Mucosa of stomach (tissue), 1 donor: ENCODE results near the gene DVL3.
"Not testable (repeated sequence)": the region's sequence is repeated elsewhere in the genome, so short reads cannot be mapped to it uniquely, and the experiment has no call there.

ENCODE experiments used
- H3K27me3 ChIP-seq: one replicate; pipeline ENCODE4 v1.7.0; 2013; ENCODE audit warnings: mild to moderate bottlenecking, low read length; ENCODE audit not compliant: control insufficient read depth, insufficient read depth
- H3K36me3 ChIP-seq: one replicate; pipeline ENCODE4 v1.7.0; 2013; ENCODE audit warnings: low read length; ENCODE audit not compliant: control insufficient read depth, insufficient read depth
- H3K4me1 ChIP-seq: one replicate; pipeline ENCODE4 v1.7.0; 2013; ENCODE audit warnings: mild to moderate bottlenecking, low read length; ENCODE audit not compliant: control insufficient read depth, insufficient read depth
- H3K4me3 ChIP-seq: one replicate; pipeline ENCODE4 v1.7.0; 2013; ENCODE audit warnings: low read length
- H3K9ac ChIP-seq: one replicate; pipeline ENCODE4 v1.7.0; 2013; ENCODE audit warnings: mild to moderate bottlenecking, low read length, moderate library complexity
- H3K9me3 ChIP-seq: one replicate; pipeline ENCODE4 v1.7.0; 2013; ENCODE audit warnings: mild to moderate bottlenecking, low read length, moderate library complexity; ENCODE audit not compliant: control insufficient read depth
- donor health status: Pancreatic carcinoma.

DVL3 gene

DNA sequence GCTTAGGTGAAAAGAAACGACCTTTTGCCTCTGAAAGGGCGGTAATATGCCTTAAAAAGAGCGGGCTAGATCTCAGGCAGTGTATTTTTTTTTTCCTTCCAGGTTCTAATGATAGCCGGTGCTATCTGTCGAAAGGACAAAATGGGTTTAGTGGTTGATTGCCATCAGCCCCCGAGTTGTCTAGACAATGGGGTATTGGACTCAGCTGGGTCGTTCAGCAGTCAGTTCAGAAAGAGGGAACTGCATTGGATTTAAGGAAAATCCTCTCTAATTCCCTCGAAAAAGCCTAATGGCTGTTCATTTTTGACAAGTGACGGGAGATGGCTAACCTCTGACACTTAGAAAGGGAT is 19.3 kb upstream of the DVL3 start:
- H3K4me3 ChIP-seq, result peak overlapping the region; percentile 81
- no peaks in the 10 kb centered on the region for H3K36me3 ChIP-seq
- H3K4me1 ChIP-seq, result peaks cover 5% of the 10 kb centered on the region
- no peaks in the 10 kb centered on the region for H3K27me3 ChIP-seq
- no peaks in the 10 kb centered on the region for H3K9me3 ChIP-seq
- H3K9ac ChIP-seq, result peak overlapping the region; percentile 92

DNA sequence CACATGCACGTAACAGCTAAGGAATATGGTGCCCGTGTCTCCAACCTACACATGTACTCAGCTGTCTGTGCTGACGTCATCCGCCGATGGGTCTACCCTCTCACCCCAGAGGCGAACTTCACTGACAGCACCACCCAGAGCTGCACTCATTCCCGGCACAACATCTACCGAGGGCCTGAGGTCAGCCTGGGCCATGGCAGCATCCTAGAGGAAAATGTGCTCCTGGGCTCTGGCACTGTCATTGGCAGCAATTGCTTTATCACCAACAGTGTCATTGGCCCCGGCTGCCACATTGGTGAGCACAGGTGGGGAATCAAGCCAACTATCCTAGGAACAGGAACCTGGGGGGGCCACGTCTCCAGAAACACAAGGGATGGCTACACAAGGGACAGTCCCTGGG is 14.7 kb upstream of the DVL3 start:
- Histone ChIP-seq H3K36me3 (peaks cover 10% of the 10 kb centered on the region), H3K9ac (no peak overlapping the region)

DNA sequence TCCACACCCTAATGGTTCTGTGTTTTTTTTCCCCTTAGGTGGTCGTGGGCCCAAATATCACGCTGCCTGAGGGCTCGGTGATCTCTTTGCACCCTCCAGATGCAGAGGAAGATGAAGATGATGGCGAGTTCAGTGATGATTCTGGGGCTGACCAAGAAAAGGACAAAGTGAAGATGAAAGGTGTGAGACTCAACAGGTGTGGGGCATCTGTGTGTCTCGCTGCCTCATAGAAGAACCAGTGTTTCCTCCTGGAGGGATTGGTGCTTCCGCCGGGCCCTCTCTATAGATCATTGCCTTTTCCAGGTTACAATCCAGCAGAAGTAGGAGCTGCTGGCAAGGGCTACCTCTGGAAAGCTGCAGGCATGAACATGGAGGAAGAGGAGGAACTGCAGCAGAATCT is 13.0 kb upstream of the DVL3 start:
- Histone ChIP-seq H3K27me3 (no peaks in the 10 kb centered on the region), H3K4me1 (no peaks in the 10 kb centered on the region), H3K9me3 (no peaks in the 10 kb centered on the region), H3K9ac (no peak overlapping the region), H3K4me3 (no peak overlapping the region), H3K36me3 (peaks cover 10% of the 10 kb centered on the region)

More for the DNA sequence above, 14.7 kb upstream of the DVL3 start:
- Histone ChIP-seq H3K9me3 (no peaks in the 10 kb centered on the region), H3K4me3 (no peak overlapping the region), H3K27me3 (no peaks in the 10 kb centered on the region), H3K4me1 (peaks cover 5% of the 10 kb centered on the region)

DNA sequence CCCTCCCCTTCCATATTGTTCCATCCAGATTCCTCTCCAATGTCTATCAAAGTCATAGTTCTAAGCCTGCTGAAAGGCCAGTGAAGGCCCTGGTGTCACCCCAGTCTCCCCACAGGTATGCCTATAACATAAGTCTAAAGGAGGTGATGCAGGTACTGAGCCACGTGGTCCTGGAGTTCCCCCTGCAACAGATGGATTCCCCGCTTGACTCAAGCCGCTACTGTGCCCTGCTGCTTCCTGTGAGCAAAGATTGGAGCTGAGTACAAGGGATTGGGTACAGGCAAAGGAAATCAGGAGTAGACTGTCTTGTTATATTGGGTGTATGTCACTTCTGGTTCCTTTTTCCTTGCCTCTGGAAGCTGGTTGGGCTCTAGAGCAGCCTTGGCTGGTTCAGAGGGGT is 11.8 kb upstream of the DVL3 start:
- H3K9me3 ChIP-seq, result no peaks in the 10 kb centered on the region
- no peaks in the 10 kb centered on the region for H3K4me1 ChIP-seq
- peaks cover 10% of the 10 kb centered on the region for H3K36me3 ChIP-seq
- no peak overlapping the region for H3K9ac ChIP-seq
- no peaks in the 10 kb centered on the region for H3K27me3 ChIP-seq
- no peak overlapping the region for H3K4me3 ChIP-seq

DNA sequence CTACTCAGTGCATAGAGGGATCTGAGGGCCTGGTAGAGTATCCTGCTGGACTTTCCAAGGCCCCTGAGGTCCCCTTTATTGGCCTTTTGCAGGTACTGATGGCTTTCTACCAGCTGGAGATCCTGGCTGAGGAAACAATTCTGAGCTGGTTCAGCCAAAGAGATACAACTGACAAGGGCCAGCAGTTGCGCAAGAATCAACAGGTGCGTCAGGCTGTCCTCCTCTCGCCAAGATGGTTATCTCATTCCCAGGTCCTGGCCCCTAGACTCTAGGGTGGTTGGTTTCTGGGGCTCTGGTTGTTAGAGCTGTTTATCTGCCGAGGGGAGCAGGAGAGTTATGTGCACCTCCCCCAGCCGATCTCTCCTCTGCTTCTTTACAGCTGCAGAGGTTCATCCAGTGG is 10.7 kb upstream of the DVL3 start:
- H3K9ac ChIP-seq, result no peak overlapping the region
- no peak overlapping the region for H3K4me3 ChIP-seq
- no peaks in the 10 kb centered on the region for H3K27me3 ChIP-seq
- H3K36me3 ChIP-seq, result peaks cover 10% of the 10 kb centered on the region
- no peaks in the 10 kb centered on the region for H3K4me1 ChIP-seq
- no peaks in the 10 kb centered on the region for H3K9me3 ChIP-seq

DNA sequence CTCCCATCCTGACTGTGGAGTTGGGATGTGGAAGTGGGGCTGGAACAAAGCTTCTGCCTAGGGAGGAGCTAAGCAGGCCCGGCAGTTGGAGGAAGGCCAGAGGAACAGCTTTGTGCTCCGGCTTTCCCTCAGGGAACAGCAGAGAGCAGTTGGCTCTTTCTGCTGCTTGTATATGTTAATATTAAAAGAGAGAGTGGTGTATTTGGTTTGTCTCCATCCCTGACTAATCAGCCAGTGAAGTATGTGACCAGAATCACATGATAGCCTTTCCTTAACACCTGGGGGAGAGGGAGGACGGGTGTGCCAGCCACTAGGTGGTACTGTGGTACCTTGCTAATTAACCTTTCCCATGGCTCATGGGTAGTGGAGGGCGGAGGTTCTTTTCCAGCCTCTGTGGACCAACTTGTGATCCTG is 10.1 kb upstream of the DVL3 start:
- no peak overlapping the region for H3K9ac ChIP-seq
- no peaks in the 10 kb centered on the region for H3K27me3 ChIP-seq
- H3K9me3 ChIP-seq, result no peaks in the 10 kb centered on the region
- no peak overlapping the region for H3K4me3 ChIP-seq
- no peaks in the 10 kb centered on the region for H3K4me1 ChIP-seq
- H3K36me3 ChIP-seq, result peaks cover 10% of the 10 kb centered on the region

DNA sequence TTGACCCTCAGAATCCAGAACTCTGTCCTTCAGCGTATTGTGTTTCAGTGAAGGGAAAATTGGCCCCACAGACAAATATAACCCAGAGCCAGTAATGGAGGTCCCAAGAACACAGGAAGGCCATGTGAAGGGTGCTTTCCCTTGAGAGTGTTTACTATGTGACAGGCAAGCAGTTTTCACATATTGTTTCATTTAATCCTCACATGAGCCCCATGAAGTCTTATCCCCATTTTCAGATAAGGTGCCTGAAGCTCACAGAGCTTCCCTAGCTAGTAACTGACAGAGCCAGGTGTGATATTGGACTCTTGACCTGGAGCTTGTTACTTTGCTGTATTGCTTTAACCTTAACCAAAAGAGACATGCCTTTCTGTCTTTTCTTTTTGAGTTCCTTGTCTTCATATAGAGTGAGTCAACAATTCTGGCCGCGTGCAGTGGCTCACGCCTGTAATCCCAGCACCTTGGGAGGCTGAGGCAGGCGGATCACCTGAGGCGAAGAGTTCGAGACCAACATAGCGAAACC is 9.4 kb upstream of the DVL3 start:
- no peaks in the 10 kb centered on the region for H3K4me1 ChIP-seq
- no peaks in the 10 kb centered on the region for H3K27me3 ChIP-seq
- H3K36me3 ChIP-seq, result peaks cover 10% of the 10 kb centered on the region
- H3K9me3 ChIP-seq, result no peaks in the 10 kb centered on the region
- H3K4me3 ChIP-seq, result no peak overlapping the region
- no peak overlapping the region for H3K9ac ChIP-seq

DNA sequence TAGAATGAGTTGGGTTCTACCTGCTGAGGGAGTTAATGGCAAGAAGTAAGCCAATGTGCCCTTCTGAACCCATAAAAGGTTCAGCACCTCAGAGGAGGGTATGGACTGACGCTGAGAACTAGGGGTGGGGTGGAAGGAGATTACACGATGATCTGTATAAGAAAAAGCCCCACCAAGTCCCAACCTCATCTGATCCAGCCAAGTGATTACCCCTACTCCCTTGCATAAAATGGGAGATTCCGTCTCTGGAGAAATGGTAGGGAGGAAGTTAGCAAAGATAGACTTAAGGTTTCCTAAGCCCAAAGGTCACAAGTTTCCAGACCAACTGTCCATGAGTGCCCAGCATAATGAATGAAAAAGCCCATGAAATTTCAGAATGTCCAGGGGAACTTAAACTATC is 7.1 kb upstream of the DVL3 start:
- no peak overlapping the region for H3K4me3 ChIP-seq
- no peaks in the 10 kb centered on the region for H3K9me3 ChIP-seq
- no peaks in the 10 kb centered on the region for H3K4me1 ChIP-seq
- peaks cover 10% of the 10 kb centered on the region for H3K36me3 ChIP-seq
- H3K27me3 ChIP-seq, result no peaks in the 10 kb centered on the region
- H3K9ac ChIP-seq, result no peak overlapping the region

DNA sequence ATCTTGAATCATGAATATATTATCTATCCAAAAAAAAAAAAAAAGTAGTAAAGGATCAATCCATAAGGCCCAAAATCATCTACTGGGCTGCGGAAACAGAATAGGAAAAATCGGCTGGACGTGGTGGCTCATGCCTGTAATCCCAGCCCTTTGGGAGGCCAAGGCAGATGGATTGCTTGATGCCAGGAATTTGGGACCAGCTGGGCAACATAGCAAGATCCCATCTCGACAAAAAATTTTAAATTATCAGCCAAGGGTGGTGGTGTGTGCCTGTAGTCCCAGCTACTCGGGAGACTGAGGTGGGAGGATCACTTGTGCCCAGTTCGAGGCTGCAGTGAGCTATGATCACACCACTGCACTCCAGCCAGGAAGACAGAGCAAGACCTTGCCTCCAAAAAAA is 6.1 kb upstream of the DVL3 start:
- H3K9ac ChIP-seq, result no peak overlapping the region
- no peaks in the 10 kb centered on the region for H3K27me3 ChIP-seq
- H3K9me3 ChIP-seq, result no peaks in the 10 kb centered on the region

DNA sequence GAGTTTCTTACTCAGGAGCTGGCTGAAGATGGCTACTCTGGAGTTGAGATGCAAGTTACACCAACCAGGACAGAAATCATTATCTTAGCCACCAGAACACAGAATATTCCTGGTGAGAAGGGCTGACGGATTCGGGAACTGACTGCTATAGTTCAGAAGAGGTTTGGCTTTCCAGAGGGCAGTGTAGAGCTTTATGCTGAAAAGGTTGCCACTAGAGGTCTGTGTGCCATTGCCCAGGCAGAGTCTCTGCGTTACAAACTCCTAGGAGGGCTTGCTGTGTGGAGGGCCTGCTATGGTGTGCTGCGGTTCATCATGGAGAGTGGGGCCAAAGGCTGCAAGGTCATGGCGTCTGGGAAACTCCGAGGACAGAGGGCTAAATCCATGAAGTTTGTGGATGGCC is 5.4 kb upstream of the DVL3 start:
- not testable (repeated sequence) for H3K9me3 ChIP-seq, H3K36me3 ChIP-seq, H3K4me1 ChIP-seq, H3K27me3 ChIP-seq, H3K4me3 ChIP-seq, H3K9ac ChIP-seq

More for the DNA sequence above, 6.1 kb upstream of the DVL3 start:
- Histone ChIP-seq H3K36me3 (peaks cover 4% of the 10 kb centered on the region), H3K4me1 (no peaks in the 10 kb centered on the region), H3K4me3 (no peak overlapping the region)

DNA sequence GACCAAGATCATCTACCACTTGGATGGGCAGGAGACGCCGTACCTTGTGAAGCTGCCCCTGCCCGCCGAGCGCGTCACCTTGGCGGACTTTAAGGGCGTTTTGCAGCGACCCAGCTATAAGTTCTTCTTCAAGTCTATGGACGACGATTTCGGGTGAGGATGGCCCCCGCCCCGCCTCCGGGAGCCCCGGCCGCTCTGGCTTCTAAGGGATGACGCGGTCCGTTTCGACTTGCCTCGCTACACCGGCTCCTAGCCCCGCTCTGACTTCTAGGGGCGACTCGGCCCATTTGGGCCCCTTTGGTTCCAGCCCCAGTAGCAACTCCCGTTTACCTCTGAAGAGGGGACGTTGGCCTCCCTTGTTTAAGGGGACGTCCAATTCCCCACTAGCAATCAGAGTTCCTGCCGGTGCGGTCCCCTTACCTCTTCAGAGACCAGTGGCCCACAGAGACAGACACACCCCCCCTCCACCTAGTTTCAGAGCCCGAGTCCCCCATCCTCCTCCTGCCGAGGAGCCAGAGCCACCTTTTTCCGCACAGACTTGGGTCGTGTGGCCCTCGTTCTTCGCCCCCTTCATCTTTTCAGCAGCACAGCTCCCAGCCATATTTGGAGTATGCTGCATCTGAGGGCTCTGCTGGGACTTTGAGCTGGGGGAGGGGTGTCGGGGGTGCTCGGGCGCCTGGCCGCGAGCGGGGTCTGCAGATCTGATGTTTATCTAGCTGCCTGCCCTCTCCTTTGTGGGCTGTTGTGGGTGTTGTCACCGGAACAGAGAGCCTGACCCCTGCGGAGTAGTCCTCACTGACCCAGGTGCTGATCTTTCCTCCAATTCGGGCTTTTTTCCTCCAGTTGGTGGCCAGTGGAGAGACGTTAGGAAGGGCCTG is 706 bp downstream of the DVL3 start:
- Histone ChIP-seq H3K4me1 (peaks cover 23% of the 10 kb centered on the region), H3K9ac (peak overlapping the region; percentile 93), H3K27me3 (no peaks in the 10 kb centered on the region), H3K9me3 (no peaks in the 10 kb centered on the region), H3K36me3 (no peaks in the 10 kb centered on the region), H3K4me3 (peak overlapping the region; percentile 93)

DNA sequence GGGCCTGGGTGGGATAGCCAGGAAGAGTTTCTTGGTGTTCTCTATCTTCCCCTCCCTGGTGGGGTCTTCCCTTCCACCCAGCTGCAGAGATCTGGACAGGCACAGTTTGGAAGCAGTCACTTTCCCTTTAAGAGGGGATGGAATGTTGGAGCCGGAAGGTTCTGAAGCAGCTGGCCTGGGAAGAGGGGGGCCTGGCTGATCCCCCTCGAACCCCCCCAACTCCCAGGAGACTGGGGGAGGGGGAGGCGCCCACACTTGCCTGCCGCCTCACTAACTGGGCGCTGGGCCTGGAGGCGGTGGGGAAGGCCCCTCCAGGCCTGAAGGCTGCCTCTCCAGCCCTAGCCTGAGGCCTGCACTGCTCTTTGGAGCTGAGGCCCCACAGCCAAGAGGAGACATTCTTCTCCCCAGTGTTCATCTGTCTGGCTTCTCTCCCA is 1.4 kb downstream of the DVL3 start:
- H3K27me3 ChIP-seq, result no peaks in the 10 kb centered on the region
- H3K4me1 ChIP-seq, result peaks cover 23% of the 10 kb centered on the region
- peak overlapping the region; percentile 93 for H3K4me3 ChIP-seq
- peak overlapping the region; percentile 93 for H3K9ac ChIP-seq
- H3K9me3 ChIP-seq, result no peaks in the 10 kb centered on the region
- no peaks in the 10 kb centered on the region for H3K36me3 ChIP-seq
